ENCODE data around the gene KCNMA1. TPM values are rescaled to one million over a fixed set of nuclear protein-coding genes. Genes with fewer than 3 reads are reported as not detected.

KCNMA1 gene
- polyA plus RNA-seq, 1 donor from 2014 or later: 60.8 TPM

DNA sequence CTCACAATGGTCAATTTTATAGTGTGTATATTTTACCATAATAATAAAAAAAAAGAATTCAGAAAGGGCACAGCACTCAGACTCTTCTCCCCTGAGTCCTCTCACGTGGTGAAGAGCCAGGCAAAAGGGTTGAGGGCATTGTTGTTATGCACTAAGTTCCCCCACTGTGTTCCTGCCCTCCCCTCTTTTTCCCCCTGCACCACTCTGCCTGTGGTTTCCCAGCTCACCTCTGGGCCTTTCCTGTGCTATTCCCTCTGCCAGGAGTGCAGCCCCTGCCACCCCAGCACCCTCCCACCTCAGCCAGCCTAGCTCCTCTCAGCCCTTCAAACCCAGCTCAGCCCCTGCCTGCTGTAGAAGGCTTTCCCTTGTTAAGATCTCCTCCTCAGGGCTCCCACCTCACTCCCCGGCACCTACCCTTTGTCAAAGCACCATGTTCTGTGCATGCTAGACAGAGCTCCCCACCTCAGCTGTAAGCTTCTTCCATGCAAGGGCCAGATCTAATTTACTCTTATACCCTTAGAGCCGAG lies 108.5 kb downstream of the KCNMA1 start:
- Histone ChIP-seq H3K4me2 (ENCODE audit: low read length) (no peak overlapping the region), H4K20me1 (ENCODE audit: insufficient read depth) (no peaks in the 10 kb centered on the region), H3F3A (ENCODE audit: insufficient read depth, low read length, poor library complexity, severe bottlenecking) (no peaks in the 10 kb centered on the region), H2AFZ (ENCODE audit: low read depth, low read length) (no peak overlapping the region), H3K36me3 (ENCODE audit: insufficient read depth, low read length) (no peaks in the 10 kb centered on the region), H3K9me2 (ENCODE audit: insufficient read depth, low read length) (no peaks in the 10 kb centered on the region), H3K79me2 (replicated peaks; ENCODE audit: insufficient read depth, low read length) (no peaks in the 10 kb centered on the region), H3K27ac (ENCODE audit: low read length) (no peak overlapping the region), H3K27me3 (ENCODE audit: insufficient read depth, low read depth, low read length) (no peaks in the 10 kb centered on the region), H3K9me3 (ENCODE audit: low read length) (no peaks in the 10 kb centered on the region), H3K9ac (ENCODE audit: low read length) (no peak overlapping the region), H3K4me3 (ENCODE audit: low read length) (no peak overlapping the region)
- TF ChIP-seq EZH2 (IDR thresholded peaks at IDR 0.05; ENCODE audit: borderline replicate concordance, insufficient read depth, low read length, poor library complexity, severe bottlenecking): no peak
- no peak for TF ChIP-seq SMC3 (conservative IDR thresholded peaks at IDR 0.05; ENCODE audit: poor library complexity)
- TF ChIP-seq RAD21 (conservative IDR thresholded peaks at IDR 0.05): no peak
- no peak for TF ChIP-seq EP300 (conservative IDR thresholded peaks at IDR 0.05; ENCODE audit: poor library complexity, severe bottlenecking)
- no peak for TF ChIP-seq TAF1 (IDR thresholded peaks at IDR 0.05; ENCODE audit: low read depth)
- TF ChIP-seq MXI1 (conservative IDR thresholded peaks at IDR 0.05; ENCODE audit: poor library complexity, severe bottlenecking): no peak
- TF ChIP-seq, protein P1, sequence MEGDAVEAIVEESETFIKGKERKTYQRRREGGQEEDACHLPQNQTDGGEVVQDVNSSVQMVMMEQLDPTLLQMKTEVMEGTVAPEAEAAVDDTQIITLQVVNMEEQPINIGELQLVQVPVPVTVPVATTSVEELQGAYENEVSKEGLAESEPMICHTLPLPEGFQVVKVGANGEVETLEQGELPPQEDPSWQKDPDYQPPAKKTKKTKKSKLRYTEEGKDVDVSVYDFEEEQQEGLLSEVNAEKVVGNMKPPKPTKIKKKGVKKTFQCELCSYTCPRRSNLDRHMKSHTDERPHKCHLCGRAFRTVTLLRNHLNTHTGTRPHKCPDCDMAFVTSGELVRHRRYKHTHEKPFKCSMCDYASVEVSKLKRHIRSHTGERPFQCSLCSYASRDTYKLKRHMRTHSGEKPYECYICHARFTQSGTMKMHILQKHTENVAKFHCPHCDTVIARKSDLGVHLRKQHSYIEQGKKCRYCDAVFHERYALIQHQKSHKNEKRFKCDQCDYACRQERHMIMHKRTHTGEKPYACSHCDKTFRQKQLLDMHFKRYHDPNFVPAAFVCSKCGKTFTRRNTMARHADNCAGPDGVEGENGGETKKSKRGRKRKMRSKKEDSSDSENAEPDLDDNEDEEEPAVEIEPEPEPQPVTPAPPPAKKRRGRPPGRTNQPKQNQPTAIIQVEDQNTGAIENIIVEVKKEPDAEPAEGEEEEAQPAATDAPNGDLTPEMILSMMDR (IDR thresholded peaks at IDR 0.05; ENCODE audit: poor library complexity, severe bottlenecking): no peak
- TF ChIP-seq, protein P2, sequence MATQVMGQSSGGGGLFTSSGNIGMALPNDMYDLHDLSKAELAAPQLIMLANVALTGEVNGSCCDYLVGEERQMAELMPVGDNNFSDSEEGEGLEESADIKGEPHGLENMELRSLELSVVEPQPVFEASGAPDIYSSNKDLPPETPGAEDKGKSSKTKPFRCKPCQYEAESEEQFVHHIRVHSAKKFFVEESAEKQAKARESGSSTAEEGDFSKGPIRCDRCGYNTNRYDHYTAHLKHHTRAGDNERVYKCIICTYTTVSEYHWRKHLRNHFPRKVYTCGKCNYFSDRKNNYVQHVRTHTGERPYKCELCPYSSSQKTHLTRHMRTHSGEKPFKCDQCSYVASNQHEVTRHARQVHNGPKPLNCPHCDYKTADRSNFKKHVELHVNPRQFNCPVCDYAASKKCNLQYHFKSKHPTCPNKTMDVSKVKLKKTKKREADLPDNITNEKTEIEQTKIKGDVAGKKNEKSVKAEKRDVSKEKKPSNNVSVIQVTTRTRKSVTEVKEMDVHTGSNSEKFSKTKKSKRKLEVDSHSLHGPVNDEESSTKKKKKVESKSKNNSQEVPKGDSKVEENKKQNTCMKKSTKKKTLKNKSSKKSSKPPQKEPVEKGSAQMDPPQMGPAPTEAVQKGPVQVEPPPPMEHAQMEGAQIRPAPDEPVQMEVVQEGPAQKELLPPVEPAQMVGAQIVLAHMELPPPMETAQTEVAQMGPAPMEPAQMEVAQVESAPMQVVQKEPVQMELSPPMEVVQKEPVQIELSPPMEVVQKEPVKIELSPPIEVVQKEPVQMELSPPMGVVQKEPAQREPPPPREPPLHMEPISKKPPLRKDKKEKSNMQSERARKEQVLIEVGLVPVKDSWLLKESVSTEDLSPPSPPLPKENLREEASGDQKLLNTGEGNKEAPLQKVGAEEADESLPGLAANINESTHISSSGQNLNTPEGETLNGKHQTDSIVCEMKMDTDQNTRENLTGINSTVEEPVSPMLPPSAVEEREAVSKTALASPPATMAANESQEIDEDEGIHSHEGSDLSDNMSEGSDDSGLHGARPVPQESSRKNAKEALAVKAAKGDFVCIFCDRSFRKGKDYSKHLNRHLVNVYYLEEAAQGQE (IDR thresholded peaks at IDR 0.05; ENCODE audit: borderline replicate concordance): no peak
- no peak for TF ChIP-seq POLR2AphosphoS5 (IDR thresholded peaks at IDR 0.05)

DNA sequence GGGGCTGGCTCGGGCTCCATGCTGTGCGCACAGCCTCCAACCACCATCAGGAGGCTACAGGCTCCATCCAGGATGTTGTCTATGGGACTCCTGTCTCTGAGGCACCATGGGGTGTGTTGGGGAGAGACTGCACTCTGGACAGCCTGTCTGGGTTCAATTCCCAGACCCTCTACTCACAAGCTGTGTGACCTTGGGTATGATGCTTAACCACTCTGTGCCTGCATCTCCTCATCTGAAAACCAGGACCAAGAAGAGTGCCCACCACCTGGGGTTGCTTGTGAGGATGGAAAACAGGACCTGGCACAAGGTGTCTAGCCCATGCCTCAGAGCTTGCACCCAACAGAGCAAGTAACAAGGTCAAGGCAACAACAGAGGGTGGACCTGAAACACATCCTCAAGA lies 109.8 kb downstream of the KCNMA1 start:
- no peak overlapping the region for H3K4me2 ChIP-seq (ENCODE audit: low read length)
- no peaks in the 10 kb centered on the region for H3K27me3 ChIP-seq (ENCODE audit: insufficient read depth, low read depth, low read length)
- no peak overlapping the region for H3K27ac ChIP-seq (ENCODE audit: low read length)

More for the DNA sequence above, 109.8 kb downstream of the KCNMA1 start:
- H4K20me1 ChIP-seq (ENCODE audit: insufficient read depth): no peaks in the 10 kb centered on the region
- no peak overlapping the region for H3K9ac ChIP-seq (ENCODE audit: low read length)
- no peaks in the 10 kb centered on the region for H3K9me2 ChIP-seq (ENCODE audit: insufficient read depth, low read length)
- no peaks in the 10 kb centered on the region for H3K79me2 ChIP-seq (replicated peaks; ENCODE audit: insufficient read depth, low read length)
- H3F3A ChIP-seq (ENCODE audit: insufficient read depth, low read length, poor library complexity, severe bottlenecking): no peaks in the 10 kb centered on the region
- H2AFZ ChIP-seq (ENCODE audit: low read depth, low read length): no peak overlapping the region
- no peaks in the 10 kb centered on the region for H3K36me3 ChIP-seq (ENCODE audit: insufficient read depth, low read length)
- H3K9me3 ChIP-seq (ENCODE audit: low read length): no peaks in the 10 kb centered on the region
- H3K4me3 ChIP-seq (ENCODE audit: low read length): no peak overlapping the region
- no peak for TF ChIP-seq POLR2AphosphoS5 (IDR thresholded peaks at IDR 0.05)
- TF ChIP-seq MXI1 (conservative IDR thresholded peaks at IDR 0.05; ENCODE audit: poor library complexity, severe bottlenecking): no peak
- TF ChIP-seq, protein P1 (IDR thresholded peaks at IDR 0.05; ENCODE audit: poor library complexity, severe bottlenecking): no peak
- no peak for TF ChIP-seq RAD21 (conservative IDR thresholded peaks at IDR 0.05)
- no peak for TF ChIP-seq TAF1 (IDR thresholded peaks at IDR 0.05; ENCODE audit: low read depth)
- TF ChIP-seq EP300 (conservative IDR thresholded peaks at IDR 0.05; ENCODE audit: poor library complexity, severe bottlenecking): no peak
- TF ChIP-seq, protein P2 (IDR thresholded peaks at IDR 0.05; ENCODE audit: borderline replicate concordance): no peak
- TF ChIP-seq SMC3 (conservative IDR thresholded peaks at IDR 0.05; ENCODE audit: poor library complexity): no peak
- TF ChIP-seq EZH2 (IDR thresholded peaks at IDR 0.05; ENCODE audit: borderline replicate concordance, insufficient read depth, low read length, poor library complexity, severe bottlenecking): no peak

All from neural cell (in vitro differentiated cells).